K562 (cell line): ENCODE data around the gene LAMTOR1. TPM values are rescaled to one million over a fixed set of nuclear protein-coding genes. Genes with fewer than 3 reads are reported as not detected.

Experiments used
- ATAC-seq: fragments of 200-7000 bp; cut with Tn5 transposase; 3 replicates; pipeline ENCODE4 v1.9.1; 2020; ENCODE audit warnings: moderate library complexity
- BruUV-seq: library from RNA; stranded (reverse); fragments of 400-500 nt; replicated peaks from 2 replicates; lab custom pipeline; 2021; lab: Mats Ljungman, UMichigan
- CTCF ChIA-PET: fragments of 300-600 bp; formaldehyde crosslinking; extraction: SDS; loops from one replicate; lab custom pipeline; 2021; ENCODE audit warnings: low intra/inter-chr PET ratio; lab: Yijun Ruan, JAX
- POLR2A ChIA-PET: fragments of 300-600, 350-650 bp; sonication (Branson Sonifier 250); formaldehyde crosslinking; extraction: SDS; loops from one replicate; lab custom pipeline; 2021; ENCODE audit warnings: antibody characterized with exemption, inconsistent platforms; lab: Yijun Ruan, JAX
- DNase-seq, 4 experiments: peaks; one replicate each; pipeline versions ENCODE4 v3.0.0 to v3.0.0-alpha.2; 2011 to 2018; ENCODE audit warnings: low spot score in 3 of 4, mixed read lengths in 3 of 4; ENCODE audit errors: extremely low read depth in 1 of 4
- FAIRE-seq: peaks from 2 replicates; lab custom pipeline; 2011; peaks lifted over from hg19 to GRCh38; lab: Jason Lieb, UNC
- H2AFZ ChIP-seq: 2 replicates; pipeline ENCODE4 v1.6.0; 2011; ENCODE audit warnings: low read depth, low read length, control low read depth, inconsistent platforms
- H3K27ac ChIP-seq: fragments of 200-600 bp; 3 replicates; pipeline ENCODE4 v1.8.0; 2011; ENCODE audit warnings: low read depth, mild to moderate bottlenecking, control low read depth, inconsistent platforms, low read length, moderate library complexity, mixed read lengths; ENCODE audit errors: extremely low read depth
- H3K27me3 ChIP-seq, 2 experiments: fragments of 300-600 bp in 1 of 2; 2 replicates in 1 of 2; 3 replicates in 1 of 2; pipeline versions ENCODE4 v1.6.0 to v1.8.0; 2011; ENCODE audit warnings: inconsistent platforms in 2 of 2, low read length in 2 of 2, mild to moderate bottlenecking in 1 of 2, mixed read lengths in 1 of 2, moderate library complexity in 1 of 2; ENCODE audit not compliant: control insufficient read depth in 2 of 2, insufficient read depth in 2 of 2
- H3K36me3 ChIP-seq: fragments of 300-600 bp; 3 replicates; pipeline ENCODE4 v1.8.0; 2011; ENCODE audit warnings: mild to moderate bottlenecking, low read length, inconsistent platforms; ENCODE audit not compliant: control insufficient read depth, insufficient read depth
- H3K4me1 ChIP-seq, 2 experiments: fragments of 200-600 bp in 1 of 2; replicated peaks in 1 of 2; 2 replicates in 1 of 2; 3 replicates in 1 of 2; pipeline versions ENCODE4 v1.5.1 to v1.8.0; 2011; ENCODE audit warnings: inconsistent platforms in 2 of 2, low read length in 2 of 2, mild to moderate bottlenecking in 1 of 2, mixed read lengths in 1 of 2, moderate library complexity in 1 of 2; ENCODE audit not compliant: control insufficient read depth in 2 of 2, insufficient read depth in 2 of 2
- H3K4me2 ChIP-seq: 2 replicates; pipeline ENCODE4 v1.6.1; 2011; ENCODE audit warnings: low read length, control low read depth, inconsistent platforms, mixed read lengths; ENCODE audit not compliant: insufficient read depth
- H3K4me3 ChIP-seq: fragments of 200-600 bp; sonication (generic), shearing (Covaris generic); 2 replicates; pipeline ENCODE4 v1.5.1; 2016; ENCODE audit warnings: control low read depth, inconsistent platforms
- H3K79me2 ChIP-seq: fragments of 200-600 bp; 3 replicates; pipeline ENCODE4 v1.8.0; 2011; ENCODE audit warnings: low read length, inconsistent platforms; ENCODE audit not compliant: control insufficient read depth, insufficient read depth
- H3K9ac ChIP-seq, 2 experiments: 2 replicates each; pipeline versions ENCODE4 v1.6.0 to v1.6.1; 2011; ENCODE audit warnings: low read depth in 2 of 2, low read length in 2 of 2, control low read depth in 1 of 2, inconsistent platforms in 1 of 2, mild to moderate bottlenecking in 1 of 2, mixed read lengths in 1 of 2; ENCODE audit not compliant: insufficient read depth in 1 of 2
- H3K9me1 ChIP-seq: one replicate; pipeline ENCODE4 v1.6.0; 2011; ENCODE audit warnings: inconsistent platforms, mild to moderate bottlenecking, low read length, moderate library complexity; ENCODE audit not compliant: control insufficient read depth, insufficient read depth
- H3K9me3 ChIP-seq: replicated peaks from 2 replicates; pipeline ENCODE4 v1.5.1; 2011; ENCODE audit warnings: low read depth, low read length, inconsistent platforms; ENCODE audit not compliant: control insufficient read depth, insufficient read depth
- H4K20me1 ChIP-seq: replicated peaks from 2 replicates; pipeline ENCODE4 v1.6.1; 2011; ENCODE audit warnings: low read length, inconsistent platforms, mixed read lengths; ENCODE audit not compliant: control insufficient read depth, insufficient read depth
- CBX3 ChIP-seq, 2 experiments: IDR thresholded peaks; 1 replicate in 1 of 2; 2 replicates in 1 of 2; pipeline ENCODE4 v1.6.1; 2012; ENCODE audit warnings: inconsistent platforms in 2 of 2, low read length in 2 of 2, borderline replicate concordance in 1 of 2, control low read depth in 1 of 2
- CBX5 ChIP-seq: IDR thresholded peaks from 2 replicates; pipeline ENCODE4 v1.6.1; 2014; ENCODE audit warnings: low read depth, borderline replicate concordance
- E2F3 ChIP-seq: fragments of 250-450 bp; sonication (Bioruptor Pico); IDR thresholded peaks from 2 replicates; pipeline ENCODE4 v1.4.0; 2020; ENCODE audit warnings: mild to moderate bottlenecking
- HNRNPUL1 ChIP-seq: fragments of 200-400 bp; formaldehyde crosslinking; IDR thresholded peaks from 2 replicates; pipeline ENCODE4 v1.6.1; 2017; ENCODE audit warnings: low read length
- PHB ChIP-seq: fragments of 250-450 bp; sonication (Bioruptor Pico); IDR thresholded peaks from 2 replicates; pipeline ENCODE4 v1.5.0; 2021
- SRSF9 ChIP-seq: fragments of 200-400 bp; formaldehyde crosslinking; IDR thresholded peaks from 2 replicates; pipeline ENCODE4 v1.6.1; 2017; ENCODE audit warnings: low read depth, low read length, borderline replicate concordance
- TRIM28 ChIP-seq: fragments of 450-650 bp; IDR thresholded peaks from 2 replicates; pipeline ENCODE4 v1.6.1; 2017
- ZBTB12 ChIP-seq: fragments of 250-450 bp; sonication (Bioruptor Pico); IDR thresholded peaks from 2 replicates; pipeline ENCODE4 v1.4.0; 2020
- ZFP36 ChIP-seq: fragments of 150-350 bp; IDR thresholded peaks from 2 replicates; pipeline ENCODE4 v1.6.1; 2018; ENCODE audit warnings: low read length, low read depth; ENCODE audit not compliant: partially characterized antibody
- ZNF445 ChIP-seq: fragments of 250-450 bp; sonication (Bioruptor Pico); IDR thresholded peaks from 2 replicates; pipeline ENCODE4 v1.4.0; 2020; ENCODE audit warnings: low read depth, mild to moderate bottlenecking, moderate library complexity
- WGBS: fragments of 100-300 bp; shearing (Covaris generic); methylation state at CpG from one replicate; pipeline ENCODE4 v1.1.6; 2016; ENCODE audit warnings: low coverage, mixed read lengths; ENCODE audit not compliant: insufficient coverage; ENCODE audit errors: missing lambda C conversion rate; 5-methylcytosine and 5-hydroxymethylcytosine counted together
- in situ Hi-C: fragments of 300-500 bp; cut with MboI; formaldehyde crosslinking; loops from 4 replicates; pipeline ENCODE4 v1.15.0; 2018; ENCODE audit warnings: inconsistent platforms, mixed read lengths
- intact Hi-C: fragments of 100-400 bp; cut with micrococcal nuclease; formaldehyde crosslinking; loops from 2 replicates; pipeline ENCODE4 v1.14.2; 2022
- polyA plus RNA-seq, 8 experiments: library from polyadenylated mRNA; depleted of rRNA in 4 of 8; stranded (reverse) in 5 of 8; unstranded in 3 of 8; fragments of >200 nt; fragmentation: Nextera tagmentation in 2 of 8; fragmentation: Illumina TruSeq in 1 of 8; extraction: Ambion mirVana in 2 of 8; extraction: Trizol in 1 of 8; gene quantifications; 2 replicates each; pipeline versions ENCODE4 v1.2.1 to v1.2.3, GENCODE V29; 2011 to 2014; ENCODE audit warnings: inconsistent platforms in 1 of 8, missing spikeins in 1 of 8
- total RNA-seq, 7 experiments: library from RNA; depleted of rRNA in 6 of 7; stranded (reverse); fragments of >200 nt in 6 of 7; fragmentation: Illumina TruSeq in 2 of 7; extraction: Trizol in 2 of 7; gene quantifications; 2 replicates each; pipeline versions ENCODE4 v1.2.1 to v1.2.3, GENCODE V29; 2011 to 2021; ENCODE audit warnings: low replicate concordance in 1 of 7
- TF ChIP-seq, protein P1 (sequence below): fragments of 150-350 bp; IDR thresholded peaks from 2 replicates; pipeline ENCODE4 v1.6.1; 2014; ENCODE audit warnings: low read depth, mild to moderate bottlenecking, low read length, borderline replicate concordance
- TF ChIP-seq, protein P2 (sequence below): fragments of 450-650 bp; IDR thresholded peaks from 2 replicates; pipeline ENCODE4 v1.6.1; 2018; ENCODE audit warnings: mild to moderate bottlenecking, low read depth; ENCODE audit not compliant: partially characterized antibody

The LAMTOR1 gene
- total and polyA plus RNA-seq, 9 of the 15 experiments (the other 6 are each of a cell fraction or from before 2014, with no cell fraction given): 62.6 to 104 (median 85.3) TPM

DNA sequence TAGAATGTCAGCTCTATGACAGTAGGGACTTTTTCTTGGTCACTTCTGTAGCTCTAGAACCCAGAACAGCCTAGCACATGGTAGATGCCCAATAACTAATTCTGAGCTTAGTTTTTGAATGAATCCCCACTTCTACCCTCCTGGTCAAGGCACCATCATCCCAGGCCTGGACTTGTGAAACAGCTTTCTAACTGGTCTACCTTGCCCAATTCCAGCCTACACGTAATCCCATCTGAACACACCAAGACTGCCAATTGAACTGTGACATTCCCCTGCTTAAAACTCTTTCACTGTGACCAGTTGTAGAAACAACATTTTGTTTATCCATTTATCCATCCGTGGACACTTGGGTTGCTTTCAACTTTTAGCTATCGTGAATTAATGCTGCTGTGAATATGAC is 26.3 kb upstream of the LAMTOR1 start (continued):
- no peak for TF ChIP-seq SRSF9
- TF ChIP-seq PHB: no peak
- no peak for TF ChIP-seq ZBTB12 (CRISPR knock-in tag)
- TF ChIP-seq HNRNPUL1: no peak

DNA sequence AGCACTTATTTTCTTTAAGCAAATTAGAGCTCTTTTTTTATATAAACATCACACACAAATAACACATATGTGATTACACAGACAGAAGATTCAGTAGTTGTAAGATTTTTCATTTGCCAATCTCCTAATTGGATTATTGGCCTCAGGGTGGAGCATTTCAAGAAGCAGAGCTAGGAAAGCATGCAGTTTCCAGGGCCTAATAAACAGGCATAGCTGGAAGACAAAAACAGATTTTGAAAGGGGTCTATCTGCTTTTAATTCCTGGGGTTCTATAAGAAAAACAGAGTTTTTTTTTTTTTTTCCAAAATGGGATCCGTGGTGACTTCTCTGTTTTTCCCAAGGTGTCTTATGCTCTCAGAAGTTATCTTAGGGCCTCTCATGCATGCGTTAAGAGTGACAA is 24.8 kb upstream of the LAMTOR1 start:
- Histone ChIP-seq H4K20me1 (no peaks in the 10 kb centered on the region), H3K9ac (no peak overlapping the region), H3K27me3 (no peaks in the 10 kb centered on the region), H3K9me3 (no peaks in the 10 kb centered on the region; the same call in 1 of the 2 replicates), H3K27ac (no peak overlapping the region), H3K4me2 (no peak overlapping the region), H3K36me3 (no peaks in the 10 kb centered on the region), H3K9me1 (no peaks in the 10 kb centered on the region), H3K4me3 (no peak overlapping the region), H2AFZ (no peak overlapping the region), H3K79me2 (no peaks in the 10 kb centered on the region), H3K4me1 (peaks cover 7 to 12% of the 10 kb centered on the region in 2 experiments)
- ChIA-PET POLR2A (interaction anchor here (0.5 to 1.2 kb wide), 2 partner anchors 15 to 95 kb away, joined by 4 to 5 read pairs; partner anchors contain the start of gene ANAPC15), CTCF (no interaction called here)
- WGBS: 7% methylated on average over 2 of the region's 2 CpGs
- in situ Hi-C loops (no loop called here), intact Hi-C loops (no loop called here)
- DNase-seq (no peak), ATAC-seq (no peak), FAIRE-seq (no peak)
- TF ChIP-seq ZFP36: peak; percentile 88
- TF ChIP-seq, protein P1, sequence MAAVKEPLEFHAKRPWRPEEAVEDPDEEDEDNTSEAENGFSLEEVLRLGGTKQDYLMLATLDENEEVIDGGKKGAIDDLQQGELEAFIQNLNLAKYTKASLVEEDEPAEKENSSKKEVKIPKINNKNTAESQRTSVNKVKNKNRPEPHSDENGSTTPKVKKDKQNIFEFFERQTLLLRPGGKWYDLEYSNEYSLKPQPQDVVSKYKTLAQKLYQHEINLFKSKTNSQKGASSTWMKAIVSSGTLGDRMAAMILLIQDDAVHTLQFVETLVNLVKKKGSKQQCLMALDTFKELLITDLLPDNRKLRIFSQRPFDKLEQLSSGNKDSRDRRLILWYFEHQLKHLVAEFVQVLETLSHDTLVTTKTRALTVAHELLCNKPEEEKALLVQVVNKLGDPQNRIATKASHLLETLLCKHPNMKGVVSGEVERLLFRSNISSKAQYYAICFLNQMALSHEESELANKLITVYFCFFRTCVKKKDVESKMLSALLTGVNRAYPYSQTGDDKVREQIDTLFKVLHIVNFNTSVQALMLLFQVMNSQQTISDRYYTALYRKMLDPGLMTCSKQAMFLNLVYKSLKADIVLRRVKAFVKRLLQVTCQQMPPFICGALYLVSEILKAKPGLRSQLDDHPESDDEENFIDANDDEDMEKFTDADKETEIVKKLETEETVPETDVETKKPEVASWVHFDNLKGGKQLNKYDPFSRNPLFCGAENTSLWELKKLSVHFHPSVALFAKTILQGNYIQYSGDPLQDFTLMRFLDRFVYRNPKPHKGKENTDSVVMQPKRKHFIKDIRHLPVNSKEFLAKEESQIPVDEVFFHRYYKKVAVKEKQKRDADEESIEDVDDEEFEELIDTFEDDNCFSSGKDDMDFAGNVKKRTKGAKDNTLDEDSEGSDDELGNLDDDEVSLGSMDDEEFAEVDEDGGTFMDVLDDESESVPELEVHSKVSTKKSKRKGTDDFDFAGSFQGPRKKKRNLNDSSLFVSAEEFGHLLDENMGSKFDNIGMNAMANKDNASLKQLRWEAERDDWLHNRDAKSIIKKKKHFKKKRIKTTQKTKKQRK: 0 out of 2 replicates have a peak, but pooled peaks have one; percentile 34
- TF ChIP-seq CBX3 (IDR thresholded peaks at IDR 0.05; ENCODE audit: borderline replicate concordance in 1 of 2, low read length in 2 of 2): peak in 1 of 2 experiments; percentile 52; a peak in 1 of 3 replicates
- TF ChIP-seq, protein P2, sequence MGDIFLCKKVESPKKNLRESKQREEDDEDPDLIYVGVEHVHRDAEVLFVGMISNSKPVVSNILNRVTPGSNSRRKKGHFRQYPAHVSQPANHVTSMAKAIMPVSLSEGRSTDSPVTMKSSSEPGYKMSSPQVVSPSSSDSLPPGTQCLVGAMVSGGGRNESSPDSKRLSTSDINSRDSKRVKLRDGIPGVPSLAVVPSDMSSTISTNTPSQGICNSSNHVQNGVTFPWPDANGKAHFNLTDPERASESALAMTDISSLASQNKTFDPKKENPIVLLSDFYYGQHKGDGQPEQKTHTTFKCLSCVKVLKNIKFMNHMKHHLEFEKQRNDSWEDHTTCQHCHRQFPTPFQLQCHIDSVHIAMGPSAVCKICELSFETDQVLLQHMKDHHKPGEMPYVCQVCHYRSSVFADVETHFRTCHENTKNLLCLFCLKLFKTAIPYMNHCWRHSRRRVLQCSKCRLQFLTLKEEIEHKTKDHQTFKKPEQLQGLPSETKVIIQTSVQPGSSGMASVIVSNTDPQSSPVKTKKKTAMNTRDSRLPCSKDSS: peak; percentile 37
- TF ChIP-seq E2F3 (CRISPR knock-in tag): no peak
- TF ChIP-seq TRIM28: peak; percentile 66
- TF ChIP-seq CBX5: peak; percentile 68; the same call in 1 of the 2 replicates
- no peak for TF ChIP-seq ZNF445 (CRISPR knock-in tag)
- no TSS peak for BruUV-seq
